ENCODE results near the gene OR1J2.

DNA sequence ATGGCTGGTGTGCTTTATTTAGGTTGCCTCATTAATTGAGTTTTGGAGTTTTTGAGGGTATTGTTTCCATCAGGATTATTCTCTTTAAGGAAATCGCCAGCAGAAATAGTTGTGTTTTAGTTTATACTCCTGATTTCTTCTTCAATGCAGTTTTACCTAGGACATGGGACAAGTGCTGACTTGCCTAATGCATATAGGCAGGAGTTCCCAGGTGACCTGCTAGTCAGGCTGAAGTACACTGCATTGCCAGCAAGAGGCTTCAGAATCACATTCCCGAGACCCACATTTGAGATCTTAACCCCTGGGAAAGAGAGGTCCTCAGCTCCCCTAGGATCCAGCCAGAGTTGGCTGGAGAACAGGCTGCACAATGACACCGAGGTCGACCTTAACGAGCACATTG is 40.8 kb downstream of the OR1J2 start:
- TF ChIP-seq POLR2A (IDR thresholded peaks at IDR 0.05) (no peak), POLR2AphosphoS5 (IDR thresholded peaks at IDR 0.05) (no peak)
